ENCODE measurements around the gene ISCA2. TPM values are rescaled to one million over a fixed set of nuclear protein-coding genes. Genes with fewer than 3 reads are reported as not detected.
"Not testable (repeated sequence)": the region's sequence is repeated elsewhere in the genome, so short reads cannot be mapped to it uniquely, and the experiment has no call there.

ISCA2 gene
- polyA plus RNA-seq, 1 donor: 35.1 TPM

DNA sequence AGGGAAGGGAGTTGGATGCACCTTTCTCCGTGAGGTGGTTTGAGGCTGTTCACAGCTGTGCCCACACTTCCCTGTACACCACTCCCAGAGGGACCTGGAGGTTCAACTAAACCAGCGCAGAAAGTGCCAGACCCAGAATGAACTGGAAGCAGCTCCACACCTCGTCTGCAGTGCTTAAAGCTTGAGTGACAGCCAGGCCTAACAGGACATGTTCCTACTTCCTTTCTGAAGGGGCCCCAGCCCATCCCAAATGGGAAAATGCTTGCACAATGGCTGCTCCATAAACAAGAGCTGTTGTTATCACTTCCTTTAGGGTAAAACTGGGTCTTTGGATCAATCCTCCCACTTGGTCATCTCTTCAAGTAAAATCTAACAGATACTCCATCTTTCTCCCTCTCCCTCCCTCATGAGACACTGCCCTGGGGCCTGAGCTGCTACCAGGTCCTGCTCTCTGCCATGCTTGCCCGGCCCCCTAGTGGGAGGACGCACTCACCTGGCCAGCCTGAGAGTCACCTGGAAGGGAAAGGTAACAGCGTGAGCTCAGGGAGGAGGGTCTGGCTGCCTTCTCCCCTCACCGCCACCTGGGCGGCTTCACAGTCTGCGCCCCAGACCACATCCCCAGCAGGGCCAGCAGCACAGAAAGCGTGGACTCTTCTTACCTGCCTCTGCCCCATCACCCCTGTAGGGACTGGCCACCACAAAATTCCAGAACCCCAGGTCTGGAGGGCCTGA lies 33.5 kb downstream of the ISCA2 start:
- DNase-seq: no peak

DNA sequence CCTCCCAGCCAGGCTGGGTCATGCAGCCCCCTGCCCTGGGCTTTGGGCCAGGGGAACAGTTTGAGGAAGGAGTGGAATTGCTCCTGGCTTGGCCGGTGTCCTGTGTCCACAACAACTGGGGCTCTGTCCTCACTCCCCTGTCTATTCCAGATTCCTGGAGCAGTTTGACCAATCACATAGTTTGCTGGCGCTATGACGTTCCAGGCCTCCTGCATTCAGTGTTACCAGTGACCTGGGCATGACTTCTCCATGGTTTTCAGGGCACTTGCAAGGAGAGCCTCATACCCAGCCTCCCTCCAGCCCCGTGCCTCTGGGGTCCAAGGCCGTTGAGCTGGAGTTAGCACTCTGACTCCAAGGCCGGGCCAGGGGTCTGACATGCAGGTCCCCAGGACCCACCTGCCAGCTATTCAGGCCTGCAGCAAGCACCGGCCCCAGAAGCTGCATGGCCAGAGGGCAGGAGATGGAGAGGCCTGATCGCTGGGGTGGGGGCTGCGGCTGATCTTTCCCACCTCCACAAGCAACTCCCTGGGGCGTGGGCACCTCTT lies 34.2 kb downstream of the ISCA2 start:
- DNase-seq: no peak

DNA sequence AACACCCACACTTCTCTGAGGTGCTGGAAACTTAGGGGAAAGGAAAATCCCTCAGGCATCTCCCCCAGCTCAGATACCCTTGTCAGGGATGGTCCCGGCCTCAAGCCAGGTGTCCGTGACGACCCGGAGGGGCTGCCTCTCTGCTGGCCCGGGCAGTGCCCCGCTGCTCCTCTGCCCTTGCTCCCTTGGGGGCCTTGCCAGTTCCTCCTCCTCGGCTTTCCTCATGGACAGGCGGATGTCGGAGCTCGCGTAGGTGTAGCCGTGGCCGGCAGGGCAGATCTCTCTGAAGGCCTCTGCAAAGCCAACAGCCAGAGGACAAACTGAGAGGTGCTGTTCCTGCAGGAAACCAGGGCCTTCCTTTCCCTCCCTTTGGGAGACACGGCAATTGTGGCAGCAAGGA lies 34.8 kb downstream of the ISCA2 start:
- no peak for DNase-seq

DNA sequence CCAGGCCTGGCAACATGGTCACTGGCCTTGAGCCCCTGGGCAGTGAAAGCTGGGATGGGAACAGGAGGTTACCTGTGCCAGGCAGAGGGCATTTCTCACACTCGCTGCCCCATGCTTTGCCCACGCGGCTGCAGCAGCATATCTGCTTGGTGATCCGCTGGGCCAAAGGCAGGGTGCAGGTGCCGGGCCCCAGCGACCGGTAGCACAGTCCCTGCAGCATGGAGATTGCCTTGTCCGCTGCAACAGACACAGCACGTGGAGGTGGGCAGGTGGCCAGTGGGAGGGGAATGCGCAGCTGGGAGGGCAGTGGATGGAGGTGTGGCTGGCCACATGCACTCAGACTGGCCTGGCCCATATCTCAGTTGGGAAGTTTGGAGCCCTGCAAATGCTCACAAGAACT lies 35.3 kb downstream of the ISCA2 start:
- no peak for DNase-seq

DNA sequence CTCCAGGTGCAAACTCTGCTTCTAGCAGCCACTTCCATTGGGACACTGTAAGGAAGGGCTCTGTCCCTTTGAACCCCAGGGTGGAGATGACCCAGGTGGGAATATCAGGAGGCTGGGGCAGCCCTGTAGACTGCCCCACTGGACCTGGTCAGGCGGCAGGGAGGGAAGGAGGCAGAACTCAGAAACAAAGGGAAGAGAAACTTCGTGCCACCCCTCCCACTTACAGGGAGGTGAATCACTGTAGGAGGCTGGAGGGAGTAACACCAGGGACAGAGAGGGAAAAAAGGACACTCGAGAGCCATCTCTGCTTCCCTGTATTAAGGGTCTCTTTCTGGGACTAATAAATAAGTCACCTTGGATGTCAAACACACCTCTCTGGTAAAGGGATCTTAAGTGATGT lies 37.4 kb downstream of the ISCA2 start:
- no peak for DNase-seq

DNA sequence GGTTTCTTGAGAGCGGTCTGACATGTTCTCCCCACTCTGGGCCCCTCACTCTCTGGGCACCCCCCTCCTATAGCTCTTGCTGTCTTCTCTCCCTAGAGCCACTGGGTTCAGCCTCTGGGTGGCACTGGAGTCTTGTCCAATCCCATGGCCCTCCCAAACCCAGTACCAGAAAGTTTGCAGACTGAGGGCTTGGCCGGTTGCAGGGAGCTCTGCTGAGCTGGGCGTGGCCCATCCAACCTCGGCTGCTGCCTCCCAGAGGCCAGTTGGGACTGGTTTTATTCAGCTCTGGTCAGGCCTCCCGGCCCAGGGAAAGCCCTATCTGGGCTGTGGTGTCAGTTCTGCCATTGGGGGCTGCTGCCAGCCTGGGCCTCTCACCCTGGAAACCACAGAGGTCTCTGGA lies 37.9 kb downstream of the ISCA2 start:
- no peak for DNase-seq

DNA sequence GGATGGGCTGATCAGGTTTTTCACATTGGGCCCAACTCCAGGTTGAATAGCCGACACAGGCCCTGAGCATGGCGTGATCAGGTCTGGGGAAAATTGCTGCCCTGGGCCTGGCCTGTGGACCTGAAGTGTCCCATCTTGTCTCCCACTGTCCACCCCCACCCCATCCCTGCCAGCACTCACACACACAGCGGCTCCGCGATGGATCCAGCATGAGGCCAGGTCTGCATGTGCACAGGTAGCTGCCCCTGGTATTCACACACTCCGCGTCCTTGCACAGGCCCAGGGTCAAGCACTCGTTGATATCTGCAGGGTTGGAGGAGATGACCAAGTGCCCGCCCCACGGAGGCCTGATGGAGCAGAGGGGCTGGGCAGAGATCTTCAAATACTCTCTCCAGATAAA lies 38.7 kb downstream of the ISCA2 start:
- no peak for DNase-seq

DNA sequence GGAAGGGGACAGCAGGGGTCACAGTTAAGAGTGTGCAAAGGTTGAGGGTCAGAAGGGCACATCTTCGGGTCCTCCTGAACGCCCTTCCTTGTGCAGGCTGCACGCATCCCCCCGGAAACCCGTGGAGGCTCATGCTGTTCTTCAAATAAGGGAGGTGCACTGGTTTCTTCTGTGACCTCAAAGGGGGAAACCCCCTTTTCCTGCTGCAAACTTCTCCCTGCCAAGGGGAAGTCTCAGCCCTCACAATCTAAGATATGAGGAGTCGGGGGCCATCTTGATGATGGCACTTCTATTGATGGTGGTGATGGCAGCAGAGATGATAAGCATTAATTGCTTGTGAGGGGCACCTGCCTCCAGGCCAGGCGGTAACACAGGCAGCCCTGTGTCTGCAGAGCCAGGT lies 40.0 kb downstream of the ISCA2 start:
- DNase-seq: no peak

DNA sequence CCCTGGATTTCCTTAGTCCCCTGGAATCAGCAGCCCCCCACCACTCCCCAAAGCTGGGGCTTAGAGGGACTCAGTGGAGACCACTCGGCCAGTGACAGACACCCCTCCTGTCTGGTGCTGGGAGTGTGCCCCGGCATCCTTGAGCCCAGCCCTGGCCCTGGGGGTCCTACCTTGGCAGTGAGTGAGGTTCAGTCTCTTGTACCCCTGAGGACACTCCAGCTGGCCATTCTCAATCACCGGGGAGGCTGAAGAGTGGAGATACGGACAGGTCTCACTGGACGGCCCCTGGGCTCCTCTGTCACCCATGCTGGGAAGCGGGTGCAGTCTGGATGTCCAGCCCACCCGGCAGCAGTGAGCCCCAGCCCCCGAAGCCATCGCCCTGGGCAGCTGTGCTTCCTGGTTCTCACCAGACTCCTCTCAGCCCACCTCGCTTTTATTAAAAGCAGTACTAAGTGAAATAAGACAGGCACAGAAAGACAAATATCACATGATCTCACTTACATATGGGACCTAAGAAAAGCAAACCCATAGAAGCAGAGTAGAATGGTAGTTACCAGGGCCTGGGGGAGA lies 42.3 kb downstream of the ISCA2 start:
- DNase-seq: no peak

DNA sequence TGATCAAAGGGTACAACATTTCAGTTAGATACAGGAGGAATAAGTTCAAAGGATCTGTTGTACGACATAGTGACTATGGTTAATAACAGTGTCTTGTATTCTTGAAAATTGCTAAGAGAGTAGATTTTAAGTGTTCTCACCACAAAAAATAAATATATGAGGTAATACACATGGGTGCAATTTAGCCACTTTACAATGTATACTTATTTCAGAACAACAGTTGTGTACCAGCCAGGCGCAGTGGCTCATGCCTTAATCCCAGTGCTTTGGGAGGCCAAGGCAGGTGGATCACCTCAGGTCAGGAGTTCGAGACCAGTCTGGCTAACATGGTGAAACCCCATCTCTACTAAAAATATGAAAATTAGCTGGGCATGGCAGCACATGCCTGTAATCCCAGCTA lies 42.8 kb downstream of the ISCA2 start:
- not testable (repeated sequence) for DNase-seq

DNA sequence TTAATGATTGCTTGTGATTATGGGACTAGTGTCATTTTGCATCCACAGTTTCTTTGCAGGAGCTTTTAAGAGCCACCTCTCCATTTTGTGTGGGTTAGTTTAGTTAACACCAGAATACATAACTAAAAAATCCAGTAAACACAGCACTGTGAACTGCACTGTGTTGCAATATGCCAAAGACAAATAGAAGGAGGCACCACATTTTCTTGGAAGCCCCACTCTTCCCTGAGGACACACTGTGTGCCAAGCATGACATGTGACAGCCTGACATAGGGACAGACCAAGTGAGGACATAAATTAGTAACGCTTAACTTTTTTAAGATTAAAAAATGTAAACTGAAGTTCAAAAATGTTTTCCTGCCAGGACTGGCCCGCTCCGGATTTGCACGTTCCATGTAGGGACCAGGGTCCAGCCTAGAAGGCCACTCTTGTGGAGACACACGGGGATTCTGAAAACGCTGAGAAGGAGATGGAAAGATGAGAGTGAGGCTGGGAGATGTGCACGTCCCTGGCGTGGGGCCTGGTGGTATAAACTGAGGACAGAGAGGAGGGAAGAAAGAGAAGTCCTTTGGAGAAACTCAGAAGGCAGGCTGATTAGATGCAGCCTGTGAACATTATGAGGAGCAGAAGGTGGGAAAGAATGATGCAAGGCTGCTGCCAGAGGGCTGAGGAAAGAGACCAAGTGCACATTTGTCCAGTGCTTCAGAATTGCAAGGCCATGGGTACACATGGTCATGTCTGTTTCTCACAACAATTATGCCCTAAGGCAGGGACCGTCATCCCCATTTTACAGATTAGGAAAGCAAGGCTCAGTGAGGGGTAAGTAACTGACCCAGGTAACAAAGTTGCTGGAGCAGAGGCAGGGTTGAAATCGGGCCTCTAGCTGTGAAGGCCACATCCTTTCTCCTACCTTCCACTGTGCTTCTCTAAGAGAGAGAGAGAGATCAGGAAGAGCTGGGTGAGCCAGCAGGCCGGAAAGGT lies 45.1 kb downstream of the ISCA2 start:
- DNase-seq: no peak

DNA sequence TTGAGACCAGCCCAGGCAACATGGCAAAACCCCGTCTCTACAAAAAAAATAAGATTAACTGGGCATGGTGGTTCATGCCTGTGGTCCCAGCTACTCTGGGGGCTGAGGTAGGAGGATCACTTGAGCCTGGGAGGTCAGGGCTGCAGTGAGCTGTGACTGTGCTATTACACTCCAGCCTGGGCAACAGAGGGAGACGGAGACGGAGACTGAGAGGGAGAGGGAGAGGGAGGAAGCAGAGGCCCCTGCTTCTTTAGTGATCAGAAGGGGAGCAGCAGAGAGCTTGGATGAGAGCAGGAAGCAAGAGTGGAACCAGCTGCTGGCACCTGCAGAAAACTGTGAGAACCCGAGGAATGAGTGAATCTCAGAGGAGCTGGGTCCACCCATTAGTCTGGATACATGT lies 45.9 kb downstream of the ISCA2 start:
- no peak for DNase-seq

DNA sequence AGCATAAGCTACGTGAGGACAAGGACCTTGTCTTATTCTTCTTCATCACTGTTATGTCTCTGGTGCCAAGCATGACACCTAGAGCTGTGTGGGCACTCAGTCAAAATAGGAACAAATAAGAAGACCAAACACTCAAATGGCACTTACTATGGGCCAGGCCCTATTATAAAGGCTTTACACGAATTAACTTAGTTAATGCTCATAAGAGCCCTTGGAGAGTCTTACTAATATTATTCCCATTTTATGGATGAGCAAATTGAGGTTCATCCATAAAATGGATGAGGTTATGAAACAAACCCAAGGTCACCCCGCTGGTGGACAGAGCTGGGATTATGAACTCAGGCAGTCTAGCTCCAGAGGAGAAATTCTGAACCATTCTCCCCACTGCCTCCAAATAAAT lies 47.7 kb downstream of the ISCA2 start:
- no peak for DNase-seq

DNA sequence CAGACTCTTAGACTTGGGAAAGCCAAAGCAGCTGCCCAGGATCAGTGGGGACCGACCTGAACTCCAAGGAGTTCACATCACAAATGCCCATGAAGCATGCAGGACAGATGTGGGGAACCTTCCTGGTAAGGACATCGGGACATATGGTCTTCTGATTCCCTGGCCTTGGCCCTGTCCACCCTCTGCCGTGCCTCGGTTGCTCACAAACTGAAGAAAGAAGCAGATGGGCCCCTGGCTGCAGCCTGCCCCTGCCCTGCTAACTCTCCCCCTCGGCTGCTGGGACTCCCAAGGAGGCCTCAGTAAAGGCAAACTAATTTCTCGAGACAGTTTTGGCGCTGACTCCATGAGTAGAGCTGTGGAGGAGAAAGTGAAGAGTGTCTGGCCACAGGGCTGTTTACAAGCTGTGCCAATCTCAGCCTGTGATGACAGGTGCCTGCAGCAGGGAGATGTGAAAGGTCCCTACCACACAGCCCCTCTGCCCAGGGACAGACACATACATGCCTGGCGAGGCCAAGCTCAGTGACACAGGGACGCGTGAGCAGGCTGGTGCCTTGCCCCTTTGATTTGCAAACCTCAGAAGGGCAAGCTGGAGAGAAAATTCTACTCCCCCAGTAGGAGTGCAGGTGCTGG lies 48.6 kb downstream of the ISCA2 start:
- DNase-seq: no peak

DNA sequence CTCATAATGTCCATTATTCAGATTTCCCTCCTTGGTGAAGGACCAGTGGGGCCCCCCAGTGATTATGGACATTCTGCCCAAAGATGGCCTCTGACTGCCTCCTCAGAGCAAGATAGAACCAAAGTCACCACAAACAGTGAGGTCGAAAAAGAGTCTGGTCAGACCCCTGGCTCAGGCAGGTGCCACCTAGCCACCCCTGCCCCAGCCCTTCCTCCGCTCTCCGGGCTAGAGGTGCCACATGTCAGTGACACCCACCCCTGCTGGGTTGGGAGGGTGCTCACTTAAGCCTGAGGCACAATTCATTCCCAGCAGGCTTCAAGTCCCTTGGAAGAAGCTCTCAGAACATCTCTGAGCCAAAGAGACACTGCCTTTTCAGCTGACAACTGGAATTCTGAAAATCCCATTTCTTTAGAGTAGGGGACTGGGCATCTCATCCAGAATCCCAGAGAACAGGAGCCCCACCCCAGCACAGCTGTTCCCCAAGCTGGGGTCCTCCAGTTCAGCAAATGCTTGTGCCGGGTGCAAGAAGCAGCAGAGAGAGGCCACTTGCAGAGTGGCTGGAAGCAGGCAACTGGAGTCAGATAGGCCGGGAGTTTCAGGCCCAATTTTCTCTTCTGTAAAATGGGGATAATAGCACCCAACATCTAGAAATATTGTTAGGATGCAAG lies 50.3 kb downstream of the ISCA2 start:
- no peak for DNase-seq

DNA sequence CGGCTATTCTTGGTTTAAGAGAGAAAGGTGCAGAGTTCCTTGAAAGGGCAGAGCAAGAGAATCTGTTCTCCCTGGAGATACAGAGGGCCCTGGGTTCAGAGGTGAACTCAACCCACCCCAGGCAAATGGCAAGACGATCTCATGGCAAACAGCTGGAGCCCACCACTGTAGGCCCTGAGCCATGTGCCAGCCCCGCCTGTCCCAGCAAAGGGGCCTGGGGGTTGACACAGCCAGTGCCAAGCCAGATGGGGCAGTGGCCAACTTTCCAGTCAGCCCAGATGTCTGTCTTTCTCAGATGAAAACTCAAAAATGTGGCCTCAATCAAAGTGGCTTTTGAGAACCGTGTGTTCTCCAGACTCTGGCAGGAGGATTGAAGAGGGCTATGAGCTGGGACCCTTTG lies 51.8 kb downstream of the ISCA2 start:
- DNase-seq: no peak

DNA sequence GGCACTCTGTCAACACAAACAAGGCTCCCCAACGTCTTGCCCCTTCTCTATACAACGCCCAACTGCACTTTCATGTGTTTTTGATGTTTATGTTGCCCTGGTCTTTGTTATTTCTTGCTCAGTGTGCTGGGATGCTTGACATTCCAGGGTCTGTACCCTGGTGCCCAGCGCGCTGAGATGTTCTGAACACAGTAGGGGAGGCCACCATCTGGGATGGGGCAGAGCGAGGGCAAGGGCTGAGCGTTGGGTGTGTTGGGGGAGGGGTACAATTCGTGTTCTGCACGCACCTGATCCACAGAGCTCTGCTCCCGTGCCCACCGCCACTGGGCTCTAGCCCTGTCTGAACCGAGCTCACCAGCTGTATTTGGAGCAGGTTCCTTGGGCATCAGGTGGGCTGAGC lies 52.9 kb downstream of the ISCA2 start:
- DNase-seq: no peak

Measured in left kidney (tissue), 2 donors.